Endothelial cell of umbilical vein (primary cell): Measurements from ENCODE around the gene ACBD6. TPM values are rescaled to one million over a fixed set of nuclear protein-coding genes. Genes with fewer than 3 reads are reported as not detected.

Experiments
- BruUV-seq: library from RNA; stranded (reverse); fragments of 400-500 nt; replicated peaks from 2 replicates; lab custom pipeline; 2021; lab: Mats Ljungman, UMichigan
- CTCF ChIA-PET: fragments of 300-600, 350-600 bp; sonication (Branson Sonifier 250); formaldehyde crosslinking; loops from one replicate; lab custom pipeline; 2021; ENCODE audit warnings: antibody characterized with exemption, inconsistent platforms; lab: Charles Lee
- POLR2A ChIA-PET: fragments of 300-600, 350-600 bp; sonication (Branson Sonifier 250); formaldehyde crosslinking; loops from one replicate; lab custom pipeline; 2021; ENCODE audit warnings: antibody characterized with exemption, inconsistent platforms; lab: Charles Lee
- DNase-seq: peaks from one replicate; pipeline ENCODE4 v3.0.0-alpha.2; 2011; ENCODE audit warnings: low read depth, low spot score
- FAIRE-seq: peaks from 2 replicates; lab custom pipeline; 2011; peaks lifted over from hg19 to GRCh38; lab: Jason Lieb, UNC
- H2AFZ ChIP-seq: 2 replicates; pipeline ENCODE4 v1.6.0; 2012; ENCODE audit warnings: low read depth, low read length, control low read depth, inconsistent platforms
- H3K27ac ChIP-seq: 2 replicates; pipeline ENCODE4 v1.5.1; 2011; ENCODE audit warnings: low read depth, mild to moderate bottlenecking, control low read depth, low read length, moderate library complexity; ENCODE audit not compliant: insufficient read depth
- H3K27me3 ChIP-seq, 2 experiments: 2 replicates each; pipeline versions ENCODE4 v1.6.0 to v1.6.1; 2011; ENCODE audit warnings: low read length in 2 of 2, mixed read lengths in 1 of 2; ENCODE audit not compliant: control insufficient read depth in 2 of 2, insufficient read depth in 2 of 2
- H3K36me3 ChIP-seq, 2 experiments: 2 replicates in 1 of 2; 3 replicates in 1 of 2; pipeline ENCODE4 v1.5.1; 2011; ENCODE audit warnings: low read length in 2 of 2, mild to moderate bottlenecking in 1 of 2, moderate library complexity in 1 of 2; ENCODE audit not compliant: control insufficient read depth in 2 of 2, insufficient read depth in 2 of 2; ENCODE audit errors: extremely low read depth in 1 of 2
- H3K4me1 ChIP-seq: 3 replicates; pipeline ENCODE4 v1.5.1; 2011; ENCODE audit warnings: mild to moderate bottlenecking, low read length; ENCODE audit not compliant: control insufficient read depth, insufficient read depth; ENCODE audit errors: extremely low read depth
- H3K4me2 ChIP-seq: 2 replicates; pipeline ENCODE4 v1.6.1; 2011; ENCODE audit warnings: low read length, control low read depth, mixed read lengths; ENCODE audit not compliant: insufficient read depth
- H3K4me3 ChIP-seq, 3 experiments: fragments of 200-600 bp in 1 of 3; sonication (generic), shearing (Covaris generic) in 1 of 3; replicated peaks in 1 of 3; 2 replicates each; pipeline ENCODE4 v1.5.1; 2011 to 2016; ENCODE audit warnings: control low read depth in 3 of 3, low read length in 3 of 3, mild to moderate bottlenecking in 2 of 3, inconsistent platforms in 1 of 3, low read depth in 1 of 3, moderate library complexity in 1 of 3; ENCODE audit not compliant: insufficient read depth in 1 of 3
- H3K79me2 ChIP-seq: 2 replicates; pipeline ENCODE4 v1.6.0; 2012; ENCODE audit warnings: low read length, inconsistent platforms; ENCODE audit not compliant: control insufficient read depth, insufficient read depth
- H3K9ac ChIP-seq: replicated peaks from 2 replicates; pipeline ENCODE3; 2011; ENCODE audit warnings: low read length, control low read depth; ENCODE audit not compliant: insufficient read depth; ENCODE audit errors: extremely low read depth
- H3K9me1 ChIP-seq: replicated peaks from 3 replicates; pipeline ENCODE4 v1.6.0; 2011; ENCODE audit warnings: mild to moderate bottlenecking, low read length; ENCODE audit not compliant: control insufficient read depth, insufficient read depth; ENCODE audit errors: extremely low read depth
- H3K9me3 ChIP-seq: replicated peaks from 2 replicates; pipeline ENCODE4 v1.5.1; 2012; ENCODE audit warnings: low read length, inconsistent platforms; ENCODE audit not compliant: control insufficient read depth, insufficient read depth
- H4K20me1 ChIP-seq: replicated peaks from 2 replicates; pipeline ENCODE3; 2011; ENCODE audit warnings: mild to moderate bottlenecking, low read length; ENCODE audit not compliant: control insufficient read depth, insufficient read depth; ENCODE audit errors: extremely low read depth
- EZH2 ChIP-seq: IDR thresholded peaks from 2 replicates; pipeline ENCODE4 v1.6.1; 2012; ENCODE audit warnings: borderline replicate concordance, low read depth, mild to moderate bottlenecking, moderate library complexity, low read length, inconsistent platforms; ENCODE audit not compliant: severe bottlenecking
- FOS ChIP-seq: IDR thresholded peaks from 2 replicates; pipeline ENCODE4 v1.6.1; 2011; ENCODE audit warnings: mild to moderate bottlenecking, low read length, moderate library complexity, borderline replicate concordance; ENCODE audit not compliant: insufficient read depth
- GATA2 ChIP-seq: IDR thresholded peaks from 2 replicates; pipeline ENCODE4 v1.7.0; 2011; ENCODE audit warnings: low read depth, mild to moderate bottlenecking, moderate library complexity, mixed read lengths, low read length; ENCODE audit not compliant: insufficient read length, insufficient read depth
- JUN ChIP-seq: IDR thresholded peaks from 2 replicates; pipeline ENCODE4 v1.6.1; 2011; ENCODE audit warnings: borderline replicate concordance, low read depth; ENCODE audit not compliant: insufficient read length, insufficient read depth
- MAX ChIP-seq: IDR thresholded peaks from 2 replicates; pipeline ENCODE4 v1.6.1; 2011; ENCODE audit not compliant: insufficient read depth, insufficient read length
- MYC ChIP-seq: IDR thresholded peaks from one replicate; pipeline ENCODE4 v1.6.1; 2011; ENCODE audit warnings: mild to moderate bottlenecking, low read depth, low read length
- POLR2A ChIP-seq: IDR thresholded peaks from 2 replicates; pipeline ENCODE4 v1.6.1; 2012; ENCODE audit warnings: low read depth, mild to moderate bottlenecking, control low read depth, low read length
- POLR2AphosphoS5 ChIP-seq: IDR thresholded peaks from 2 replicates; pipeline ENCODE4 v1.6.1; 2012; ENCODE audit warnings: low read depth, mild to moderate bottlenecking, control low read depth, low read length, moderate library complexity; ENCODE audit not compliant: insufficient read depth
- dilution Hi-C: fragments of 300-500 bp; cut with MboI; formaldehyde crosslinking; loops from one replicate; pipeline ENCODE4 v1.15.0; 2019; ENCODE audit warnings: low sequenced_read_pairs; ENCODE audit not compliant: extremely low pct_ligation_motif_present
- intact Hi-C: fragments of 100-400 bp; cut with micrococcal nuclease; formaldehyde crosslinking; loops from one replicate; pipeline ENCODE4 v1.10.0; 2022
- polyA plus RNA-seq, 4 experiments: library from polyadenylated mRNA; depleted of rRNA in 3 of 4; stranded (reverse) in 3 of 4; unstranded in 1 of 4; fragments of >200 nt; gene quantifications; 2 replicates each; pipeline versions ENCODE4 v1.2.1 to v1.2.3, GENCODE V29; 2011 to 2012; ENCODE audit warnings: missing spikeins in 1 of 4
- total RNA-seq: library from RNA; stranded (reverse); gene quantifications from 2 replicates; pipeline ENCODE4 v1.2.3, GENCODE V29; 2021
- TF ChIP-seq, protein P1 (sequence below), 2 donors: IDR thresholded peaks; 1 replicate in 1 of 2; 2 replicates in 1 of 2; pipeline ENCODE4 v1.5.1; 2011; ENCODE audit warnings: low read length in 2 of 2, mild to moderate bottlenecking in 2 of 2, moderate library complexity in 2 of 2, control low read depth in 1 of 2, inconsistent platforms in 1 of 2, low read depth in 1 of 2; ENCODE audit not compliant: insufficient read depth in 1 of 2; ENCODE audit errors: extremely low read depth in 1 of 2

ACBD6 gene
- total and polyA plus RNA-seq, 2 donors (not counting 3 experiments of a cell fraction or from before 2014, with no cell fraction given): 55.6 to 56.4 TPM

DNA sequence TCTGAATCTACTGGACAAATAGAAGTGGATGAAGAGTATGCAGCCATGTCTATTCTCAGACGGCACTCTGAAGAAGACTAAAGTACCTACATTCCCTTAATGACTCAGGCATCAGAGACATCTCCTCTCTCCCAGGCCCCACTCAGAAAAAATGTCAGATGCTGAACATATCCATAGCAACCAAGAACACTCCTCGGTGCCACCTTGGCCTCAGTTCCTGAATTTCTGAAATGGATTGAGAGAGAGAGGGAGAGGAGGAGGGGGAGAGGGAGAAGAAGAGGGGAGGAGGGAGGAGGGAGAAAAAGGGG is 40.4 kb upstream of the ACBD6 start:
- POLR2A ChIA-PET: no interaction called here
- no peak overlapping the region for H3K9ac ChIP-seq
- intact Hi-C loops (no loop called here), dilution Hi-C loops (no loop called here)
- H3K4me2 ChIP-seq: no peak overlapping the region
- no peaks in the 10 kb centered on the region for H3K36me3 ChIP-seq
- DNase-seq (no peak), FAIRE-seq (no peak)
- H4K20me1 ChIP-seq: no peaks in the 10 kb centered on the region
- no peak overlapping the region for H3K27ac ChIP-seq
- H3K79me2 ChIP-seq: no peaks in the 10 kb centered on the region
- peaks cover 4 to 8% of the 10 kb centered on the region in 2 experiments for H3K27me3 ChIP-seq
- no peak overlapping the region for H3K4me3 ChIP-seq
- H3K4me1 ChIP-seq: no peaks in the 10 kb centered on the region
- no TSS peak for BruUV-seq
- no peaks in the 10 kb centered on the region for H3K9me1 ChIP-seq
- H3K9me3 ChIP-seq: no peaks in the 10 kb centered on the region
- CTCF ChIA-PET: interaction anchor here (0.8 kb wide), 1 partner anchor 17 kb away, joined by 3 read pairs; no protein-coding TSS in a partner anchor
- no peak overlapping the region for H2AFZ ChIP-seq
- TF ChIP-seq, protein P1, sequence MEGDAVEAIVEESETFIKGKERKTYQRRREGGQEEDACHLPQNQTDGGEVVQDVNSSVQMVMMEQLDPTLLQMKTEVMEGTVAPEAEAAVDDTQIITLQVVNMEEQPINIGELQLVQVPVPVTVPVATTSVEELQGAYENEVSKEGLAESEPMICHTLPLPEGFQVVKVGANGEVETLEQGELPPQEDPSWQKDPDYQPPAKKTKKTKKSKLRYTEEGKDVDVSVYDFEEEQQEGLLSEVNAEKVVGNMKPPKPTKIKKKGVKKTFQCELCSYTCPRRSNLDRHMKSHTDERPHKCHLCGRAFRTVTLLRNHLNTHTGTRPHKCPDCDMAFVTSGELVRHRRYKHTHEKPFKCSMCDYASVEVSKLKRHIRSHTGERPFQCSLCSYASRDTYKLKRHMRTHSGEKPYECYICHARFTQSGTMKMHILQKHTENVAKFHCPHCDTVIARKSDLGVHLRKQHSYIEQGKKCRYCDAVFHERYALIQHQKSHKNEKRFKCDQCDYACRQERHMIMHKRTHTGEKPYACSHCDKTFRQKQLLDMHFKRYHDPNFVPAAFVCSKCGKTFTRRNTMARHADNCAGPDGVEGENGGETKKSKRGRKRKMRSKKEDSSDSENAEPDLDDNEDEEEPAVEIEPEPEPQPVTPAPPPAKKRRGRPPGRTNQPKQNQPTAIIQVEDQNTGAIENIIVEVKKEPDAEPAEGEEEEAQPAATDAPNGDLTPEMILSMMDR (IDR thresholded peaks at IDR 0.05; ENCODE audit: extremely low read depth in 1 of 2, insufficient read depth in 1 of 2, low read depth in 1 of 2, low read length in 2 of 2): no peak
- no peak for TF ChIP-seq MYC
- no peak for TF ChIP-seq GATA2
- TF ChIP-seq POLR2A: no peak
- TF ChIP-seq FOS: no peak
- TF ChIP-seq JUN: no peak
- TF ChIP-seq MAX: no peak
- no peak for TF ChIP-seq EZH2
- TF ChIP-seq POLR2AphosphoS5: no peak
